SH-SY5Y (cell line): ENCODE measurements around the gene COL5A2.

Experiments used
- GATA2 ChIP-seq: IDR thresholded peaks from 2 replicates; pipeline ENCODE4 v1.6.1; 2011; ENCODE audit warnings: mild to moderate bottlenecking, low read depth, low read length
- GATA3 ChIP-seq: IDR thresholded peaks from 2 replicates; pipeline ENCODE4 v1.6.1; 2011; ENCODE audit warnings: low read depth, mild to moderate bottlenecking, low read length, moderate library complexity

The COL5A2 gene

DNA sequence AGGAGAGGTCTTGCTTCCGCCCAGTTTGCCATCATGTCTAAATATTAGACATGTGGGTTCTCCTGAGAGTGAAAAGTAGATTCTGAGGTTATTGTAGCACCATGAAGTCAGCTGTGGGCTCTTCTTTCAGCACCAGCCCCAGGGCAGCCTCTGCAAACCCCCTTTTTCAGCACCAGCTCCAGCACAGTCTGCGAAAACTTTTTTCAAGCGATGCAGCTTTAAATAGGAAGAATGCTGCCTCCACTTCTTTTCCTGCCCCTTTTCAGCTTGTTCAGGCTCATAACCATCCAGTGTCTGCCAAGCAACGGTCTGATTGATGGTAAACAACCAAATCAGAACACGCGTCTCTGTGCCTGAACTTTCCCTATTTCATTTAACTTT, at the start of gene COL5A2:
COL5A2 (minus strand) TSS at position 192 of the 381 bp plus-strand sequence; CDS start at position 35, 157 bp downstream.
- no peak for TF ChIP-seq GATA2
- TF ChIP-seq GATA3, result no peak

DNA sequence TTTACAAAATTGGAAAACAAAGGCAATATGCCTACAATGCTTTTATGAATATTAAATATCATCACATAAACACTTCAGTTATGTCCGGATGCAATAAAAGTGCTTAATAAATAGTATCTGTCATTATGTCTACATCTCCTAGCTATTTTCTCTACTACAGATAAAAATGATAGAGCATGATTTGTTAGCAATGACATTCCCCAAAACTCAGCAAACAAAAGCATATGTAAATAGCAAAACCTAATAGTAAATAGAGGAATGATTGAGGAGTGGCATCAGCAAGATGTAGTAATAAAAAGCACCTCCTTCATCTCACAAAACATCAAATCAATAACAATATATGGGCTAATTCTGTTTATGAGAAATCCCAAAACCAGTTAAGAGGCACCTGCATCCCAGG, 46.5 kb upstream of the COL5A2 start:
- TF ChIP-seq GATA3 (no peak), GATA2 (no peak)

DNA sequence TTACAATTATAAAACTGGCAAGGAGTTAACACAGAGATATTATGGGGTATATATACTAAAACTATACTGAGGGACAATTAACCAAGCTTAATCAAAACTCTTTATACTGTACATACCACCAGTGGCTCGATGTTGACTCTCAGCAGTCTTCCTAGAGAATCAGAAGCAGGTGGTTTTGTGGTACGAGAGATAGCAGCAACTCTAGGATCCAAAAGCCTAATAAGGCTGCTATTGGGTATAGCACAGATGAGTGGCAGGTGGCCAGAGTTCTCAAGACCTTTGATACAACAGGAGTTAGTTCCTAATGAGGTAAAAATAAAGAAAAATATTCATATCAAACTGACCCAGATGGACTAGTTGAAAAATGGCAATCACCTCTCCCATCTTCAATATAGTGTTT, 45.5 kb upstream of the COL5A2 start:
- TF ChIP-seq GATA3 (no peak), GATA2 (no peak)

DNA sequence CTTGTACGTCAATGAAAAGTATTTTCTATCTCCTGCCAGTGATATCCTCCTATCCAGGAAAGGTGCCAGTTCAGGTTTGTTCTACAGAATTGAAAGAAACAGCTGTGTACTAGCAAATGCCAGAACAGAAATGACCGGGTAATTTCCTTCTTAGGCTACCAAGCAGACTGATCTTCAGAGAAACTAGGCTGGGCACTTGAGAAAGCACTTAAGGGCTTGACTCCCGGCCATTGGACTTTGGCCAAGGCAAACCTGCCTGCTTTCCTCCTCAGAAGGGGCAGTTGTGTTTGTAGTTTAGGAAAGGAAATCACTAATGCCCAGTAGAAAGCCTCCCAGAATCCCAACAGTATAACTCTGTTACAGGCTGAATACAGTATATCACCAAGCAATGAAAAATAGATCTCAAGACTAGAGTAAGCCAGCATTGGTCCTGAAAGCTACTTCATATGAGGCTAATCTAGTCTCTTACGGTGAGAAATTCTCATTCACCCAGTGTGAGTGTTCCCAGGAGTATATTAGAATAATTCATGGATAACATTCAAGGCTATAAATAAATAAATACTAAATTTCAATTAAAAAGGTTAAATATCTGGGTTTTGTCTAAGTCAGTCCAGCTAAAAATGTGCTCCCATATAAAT, 43.0 kb upstream of the COL5A2 start:
- no peak for TF ChIP-seq GATA2
- TF ChIP-seq GATA3, result no peak

DNA sequence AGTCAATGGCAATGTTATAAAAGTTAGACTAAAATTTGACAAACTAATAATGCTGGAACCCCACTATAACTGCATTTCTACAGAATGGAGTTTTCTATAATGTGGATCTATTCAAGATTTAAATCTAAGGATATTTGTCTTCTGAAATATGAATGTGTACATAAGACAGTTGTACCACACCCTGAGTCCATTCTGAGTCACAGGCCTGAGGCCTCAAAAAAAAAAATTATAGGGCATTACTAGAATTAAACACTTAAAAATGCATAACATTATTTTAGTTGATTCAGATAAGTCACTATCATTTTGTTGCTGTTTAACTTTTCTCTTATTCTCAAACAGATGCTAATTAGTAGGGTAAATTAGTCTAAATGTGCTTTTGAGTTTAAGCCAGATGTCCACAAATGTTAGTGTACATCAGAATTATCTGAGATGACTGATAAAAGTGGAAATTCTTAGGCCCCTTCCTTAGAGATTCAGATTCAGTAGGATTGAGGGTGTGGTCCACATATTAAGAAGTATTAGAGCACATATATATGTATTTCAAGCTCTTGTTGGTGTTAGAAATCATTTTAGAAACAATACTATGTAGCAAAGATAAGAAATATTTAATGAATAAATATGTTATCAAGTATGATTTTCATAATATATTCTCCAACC, 42.4 kb upstream of the COL5A2 start:
- TF ChIP-seq GATA2 (no peak), GATA3 (0 out of 2 replicates have a peak, but pooled peaks have one; percentile 17)

DNA sequence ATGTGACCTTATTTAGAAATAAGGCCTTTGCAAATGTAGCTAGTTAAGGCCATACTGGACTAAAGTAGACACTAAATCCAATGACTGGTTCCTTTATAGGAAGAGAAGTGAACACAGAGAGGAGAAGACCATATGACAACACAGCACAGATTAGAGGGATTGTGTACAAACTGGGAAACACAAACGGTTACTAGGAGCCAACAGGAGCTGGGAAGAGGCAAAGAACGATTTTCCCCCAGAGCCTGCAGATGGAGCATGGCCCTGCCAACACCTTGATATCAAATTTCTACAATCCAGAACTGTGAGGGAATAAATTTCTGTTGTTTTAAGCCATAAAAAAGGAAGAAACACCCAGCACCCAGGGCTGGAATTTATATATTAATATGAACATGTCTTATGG, 38.7 kb upstream of the COL5A2 start:
- TF ChIP-seq GATA2 (no peak), GATA3 (no peak)

DNA sequence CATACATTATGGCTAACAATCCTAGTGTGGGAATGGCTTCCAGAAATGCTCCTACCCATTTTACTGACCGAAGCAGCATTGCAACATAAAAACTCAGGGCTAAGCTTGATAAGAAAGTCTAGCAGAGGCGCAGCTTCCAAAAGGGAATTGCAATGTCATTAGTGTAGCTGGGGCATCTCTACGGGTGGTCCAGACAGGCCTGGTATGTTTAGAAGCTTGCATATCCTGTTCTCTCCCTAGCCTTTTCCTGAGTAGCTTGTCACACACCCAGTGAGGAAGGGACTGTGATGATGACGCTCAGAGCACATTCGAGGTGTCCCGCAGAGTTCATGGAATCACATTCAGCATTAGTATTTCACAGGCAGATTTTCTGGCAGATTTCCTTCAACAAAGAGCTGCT, 38.0 kb upstream of the COL5A2 start:
- TF ChIP-seq GATA2, result no peak
- TF ChIP-seq GATA3, result no peak

DNA sequence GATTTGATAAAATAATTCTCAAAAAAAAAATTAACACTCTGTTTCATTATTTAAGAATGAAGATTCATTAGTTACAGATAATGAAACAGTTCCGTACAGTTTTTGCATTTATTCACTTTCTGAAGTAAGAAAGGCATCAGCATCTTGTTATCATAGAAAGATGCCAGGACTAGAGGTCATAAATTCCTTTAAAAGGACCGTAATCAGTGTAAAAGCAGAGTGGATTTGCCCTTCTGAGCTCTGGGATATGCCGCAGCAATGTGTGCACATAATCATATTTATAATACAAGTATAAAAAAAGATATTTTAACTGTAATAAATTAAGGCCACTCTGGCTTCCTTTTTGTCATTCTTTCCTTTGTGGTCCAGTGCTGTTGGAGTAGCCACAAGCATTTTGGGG, 37.5 kb upstream of the COL5A2 start:
- TF ChIP-seq GATA2 (no peak), GATA3 (no peak)

DNA sequence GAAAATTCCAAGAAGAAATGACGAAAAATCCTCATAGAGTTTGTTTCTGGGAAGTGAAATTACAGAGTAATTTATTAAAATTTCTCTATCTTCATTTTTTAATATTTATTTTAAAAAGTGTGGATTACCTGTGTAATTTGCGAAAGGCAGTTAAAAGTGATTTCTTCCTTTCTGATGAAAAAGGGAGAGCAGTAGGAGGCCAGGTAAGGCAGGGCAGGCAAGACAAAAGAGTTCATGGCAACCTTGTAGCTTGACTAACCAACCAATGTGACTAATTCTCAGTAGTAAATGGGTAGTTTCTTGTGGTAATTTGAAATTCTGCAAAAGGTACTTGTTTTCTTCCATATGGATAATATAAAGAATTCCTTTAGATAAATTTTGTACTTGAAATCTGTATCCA, 34.9 kb upstream of the COL5A2 start:
- TF ChIP-seq GATA3 (no peak), GATA2 (no peak)

DNA sequence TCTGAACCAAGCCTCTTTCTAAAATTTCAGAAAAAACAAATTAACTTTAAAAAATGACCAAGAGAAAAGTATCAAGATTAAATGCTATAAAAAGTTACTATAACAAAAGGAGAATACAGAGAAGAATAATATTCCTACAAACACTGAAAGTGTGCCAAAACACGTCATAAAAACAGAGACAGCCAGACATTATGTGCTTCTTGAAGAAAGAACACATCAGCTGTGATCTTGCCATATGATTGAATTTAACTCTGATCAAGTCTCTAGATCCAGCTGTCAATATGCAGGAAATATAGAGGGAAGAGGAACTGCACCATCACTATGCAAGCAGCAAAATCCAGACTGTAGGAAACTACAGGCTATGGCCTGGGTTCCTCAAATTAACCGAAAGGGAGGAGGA, 33.7 kb upstream of the COL5A2 start:
- no peak for TF ChIP-seq GATA2
- no peak for TF ChIP-seq GATA3

DNA sequence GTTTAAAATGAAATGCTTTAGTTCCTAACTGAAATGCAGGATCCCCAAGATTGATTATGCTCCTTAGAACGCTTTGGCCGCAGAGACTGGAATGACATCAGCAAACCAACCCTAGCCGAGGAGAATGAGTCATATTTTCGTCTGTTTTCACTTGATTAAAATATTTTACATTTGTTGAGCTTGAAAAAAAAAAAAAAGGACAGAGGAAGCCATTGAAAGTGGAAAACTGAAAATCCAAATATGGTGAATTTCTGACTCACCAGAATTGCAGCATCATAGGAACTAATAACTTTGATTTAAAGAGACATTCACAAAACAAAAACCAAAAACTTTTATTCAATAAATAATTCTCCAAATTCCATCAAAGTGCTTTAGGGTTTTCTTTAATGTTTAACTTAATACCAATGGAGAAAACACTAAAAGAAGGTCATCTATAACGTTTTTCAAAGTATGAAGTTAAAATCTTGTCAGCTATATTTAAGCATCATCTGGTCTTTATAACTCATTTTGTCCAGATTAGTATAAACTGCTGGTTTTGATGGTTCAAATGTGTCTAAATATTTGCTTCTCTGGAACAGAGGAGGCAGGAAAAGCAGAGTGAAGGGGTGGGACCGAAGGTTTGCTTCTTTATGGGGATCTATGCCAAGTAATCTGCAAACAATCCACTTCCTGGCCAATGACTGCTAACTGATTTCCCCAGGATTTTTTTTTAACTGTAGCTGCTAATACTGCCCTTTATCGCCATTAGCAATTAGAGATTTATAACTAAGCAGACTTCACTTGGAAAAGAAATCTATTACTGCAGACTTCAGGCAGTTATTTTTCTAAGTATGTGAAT, 30.9 kb upstream of the COL5A2 start:
- TF ChIP-seq GATA3 (no peak), GATA2 (no peak)

DNA sequence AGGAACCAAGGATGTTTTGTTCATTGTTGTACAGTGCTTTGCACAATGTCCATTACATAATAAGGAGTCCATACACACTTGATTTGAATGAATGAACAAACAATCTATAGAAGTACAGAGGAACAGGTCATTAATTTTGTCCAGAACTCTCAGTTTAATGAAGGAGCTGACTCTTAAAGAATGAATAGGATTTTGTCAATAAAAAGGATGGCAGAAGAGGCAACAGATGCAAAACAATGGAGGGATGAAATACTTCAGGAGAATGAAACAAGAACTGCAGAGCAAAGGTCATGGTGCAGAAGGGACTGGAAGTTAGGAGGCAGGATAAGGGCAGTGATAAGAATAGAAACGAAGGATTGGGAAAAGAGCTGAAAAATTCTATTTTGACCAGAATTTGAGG, 28.7 kb upstream of the COL5A2 start:
- TF ChIP-seq GATA2 (no peak), GATA3 (no peak)

DNA sequence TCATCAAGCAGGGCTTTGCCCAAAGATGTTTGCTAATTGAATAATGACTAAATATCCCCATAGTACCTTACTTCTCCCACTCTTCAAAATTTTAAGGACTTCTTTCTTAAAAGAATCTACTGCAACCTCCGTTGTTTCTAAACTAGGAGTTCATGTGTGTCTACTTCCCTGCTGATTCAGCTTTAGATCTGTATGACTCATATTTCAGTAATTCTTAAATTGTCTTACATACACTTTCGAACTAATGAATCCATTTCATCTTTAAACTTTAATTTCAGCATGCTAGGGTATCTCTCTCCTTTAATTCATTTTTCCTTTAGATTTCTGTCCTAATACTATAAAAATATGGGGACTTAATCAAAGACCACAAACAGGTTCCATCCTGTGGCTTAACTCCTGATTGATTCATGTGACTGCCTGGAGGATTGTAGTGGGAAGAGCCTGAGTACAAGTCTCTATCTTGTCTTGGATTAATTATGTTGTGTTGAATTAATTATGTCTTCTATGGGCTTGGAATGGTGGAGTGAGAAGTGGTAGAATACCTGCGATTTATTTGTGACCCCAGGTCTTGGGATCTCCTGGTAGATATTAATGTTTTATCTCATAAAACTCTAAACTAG, 24.9 kb upstream of the COL5A2 start:
- TF ChIP-seq GATA2 (no peak), GATA3 (no peak)

DNA sequence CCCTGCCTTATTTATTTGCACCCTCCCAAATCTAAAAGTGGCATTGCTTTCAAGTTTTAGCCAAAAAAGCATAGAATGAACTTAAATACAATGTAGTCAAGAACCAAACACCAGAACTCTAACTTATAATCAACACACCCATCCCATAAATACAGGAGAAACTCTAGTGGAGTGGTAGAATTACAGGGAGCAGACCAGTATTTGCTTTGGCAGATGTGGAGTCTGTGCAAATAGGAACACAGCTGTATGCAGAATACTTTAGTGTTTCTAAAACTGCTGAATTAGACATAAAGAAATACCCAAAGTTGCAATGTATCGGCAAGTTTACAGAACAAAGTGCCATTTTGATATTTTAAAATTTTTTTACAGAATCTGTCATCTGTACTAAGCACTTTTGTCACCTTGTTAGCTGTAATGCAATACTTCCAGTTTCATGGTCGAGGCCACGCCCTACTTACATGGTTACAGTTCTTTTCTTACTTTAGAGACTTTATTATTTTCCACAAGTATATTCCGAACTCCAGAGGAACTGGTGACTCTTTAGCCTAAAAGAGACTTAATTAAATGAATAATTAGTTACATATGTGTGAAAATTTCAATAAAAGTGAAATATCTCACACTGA, 23.7 kb upstream of the COL5A2 start:
- TF ChIP-seq GATA2 (no peak), GATA3 (no peak)

DNA sequence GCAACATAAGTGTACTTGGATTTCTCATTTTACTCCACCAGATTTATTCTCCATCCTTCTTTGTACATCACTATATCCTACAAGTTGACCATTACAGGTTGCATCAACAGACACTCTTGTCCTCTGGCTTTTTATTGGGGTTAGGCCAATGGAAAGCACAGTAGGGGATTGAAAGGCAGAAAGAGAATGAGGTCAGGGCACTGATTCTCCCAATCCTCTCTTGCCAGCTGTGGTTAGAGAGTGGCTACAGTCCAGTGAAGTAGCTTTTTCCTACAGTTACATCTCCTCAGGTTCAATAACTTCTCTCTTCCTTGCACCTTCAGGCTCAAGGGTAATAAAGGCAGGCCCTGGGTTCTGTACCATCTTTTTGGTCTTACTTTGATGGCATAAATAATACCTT, 20.2 kb upstream of the COL5A2 start:
- no peak for TF ChIP-seq GATA2
